ENCODE results near the gene ANO4. TPM values are rescaled to one million over a fixed set of nuclear protein-coding genes. Genes with fewer than 3 reads are reported as not detected.

The ANO4 gene
- total RNA-seq, 1 donor from 2014 or later: not detected

GRCh38 chr12:100858656-100859055 lies 64.1 kb downstream of the ANO4 start:
- H3K27me3 ChIP-seq (ENCODE audit: low read depth): no peaks in the 10 kb centered on the region
- no peak for DNase-seq
- no peaks in the 10 kb centered on the region for H3K4me1 ChIP-seq
- no peaks in the 10 kb centered on the region for H3K9me3 ChIP-seq (replicated peaks)
- H3K27ac ChIP-seq (replicated peaks): no peak overlapping the region
- H3K4me3 ChIP-seq: no peak overlapping the region
- no peaks in the 10 kb centered on the region for H3K36me3 ChIP-seq
- TF ChIP-seq CTCF (IDR thresholded peaks at IDR 0.05; ENCODE audit: borderline replicate concordance): no peak
- intact Hi-C loops (cut with micrococcal nuclease): no loop called here

DNA sequence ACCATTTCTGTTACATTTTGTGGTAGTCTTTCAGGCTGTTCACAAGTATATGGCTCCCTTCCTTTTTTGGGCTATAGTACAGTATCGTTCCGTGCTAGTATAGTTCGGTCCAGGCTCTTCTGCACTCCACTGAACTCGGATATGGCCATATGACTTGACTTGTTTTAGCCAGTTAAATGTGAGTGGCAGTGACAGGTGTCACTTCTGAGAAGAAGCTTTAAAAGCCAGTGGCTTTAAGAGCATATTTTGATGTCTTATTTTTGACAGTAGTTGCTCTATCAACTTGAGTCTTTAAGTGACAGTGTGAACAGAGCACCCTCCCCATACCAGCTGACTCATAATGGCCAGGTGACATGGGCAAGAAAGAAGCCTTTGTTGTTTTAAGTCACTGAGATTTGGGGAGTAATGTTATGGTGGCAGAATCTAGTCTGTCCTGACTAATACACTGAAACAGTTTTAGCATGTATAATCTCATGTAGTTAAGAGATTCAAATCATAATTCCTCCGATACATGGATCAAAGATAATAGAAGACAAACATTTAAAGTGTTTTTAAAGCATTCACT lies 64.6 kb downstream of the ANO4 start:
- H3K27me3 ChIP-seq (ENCODE audit: low read depth): no peaks in the 10 kb centered on the region
- H3K4me1 ChIP-seq: no peaks in the 10 kb centered on the region
- H3K36me3 ChIP-seq: no peaks in the 10 kb centered on the region
- H3K9me3 ChIP-seq (replicated peaks): no peaks in the 10 kb centered on the region
- no peak for DNase-seq
- H3K27ac ChIP-seq (replicated peaks): no peak overlapping the region
- intact Hi-C loops (cut with micrococcal nuclease): no loop called here
- no peak overlapping the region for H3K4me3 ChIP-seq
- TF ChIP-seq CTCF (IDR thresholded peaks at IDR 0.05; ENCODE audit: borderline replicate concordance): no peak

- intact Hi-C loops (cut with micrococcal nuclease): no loop called here
- Histone ChIP-seq H3K27me3 (ENCODE audit: low read depth) (no peaks in the 10 kb centered on the region), H3K4me1 (no peaks in the 10 kb centered on the region), H3K4me3 (no peak overlapping the region), H3K36me3 (no peaks in the 10 kb centered on the region), H3K27ac (replicated peaks) (no peak overlapping the region), H3K9me3 (replicated peaks) (no peaks in the 10 kb centered on the region)
- TF ChIP-seq CTCF (IDR thresholded peaks at IDR 0.05; ENCODE audit: borderline replicate concordance): no peak
- no peak for DNase-seq
Observed at GRCh38 chr12:100860611-100861010, 66.0 kb downstream of the ANO4 start.

DNA sequence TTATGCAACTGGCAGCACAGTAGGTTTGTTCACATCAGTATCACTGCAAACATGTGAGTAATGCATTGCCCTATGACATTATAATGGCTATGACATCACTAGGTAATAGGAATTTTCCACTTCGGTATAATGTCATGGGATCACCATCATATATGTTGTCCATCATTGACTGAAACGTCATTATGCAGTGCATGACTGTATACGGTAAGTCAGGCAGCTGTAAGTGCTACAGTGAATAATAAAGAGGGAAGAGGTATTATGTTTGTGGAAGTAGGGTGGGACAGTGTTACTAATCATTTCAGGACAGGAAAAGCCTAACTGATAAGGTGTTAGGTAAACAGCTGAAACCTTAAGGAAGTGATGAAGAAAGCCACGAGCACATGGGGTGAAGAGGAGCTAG lies 68.1 kb downstream of the ANO4 start:
- H3K4me3 ChIP-seq: no peak overlapping the region
- no peak for DNase-seq
- H3K27me3 ChIP-seq (ENCODE audit: low read depth): no peaks in the 10 kb centered on the region
- intact Hi-C loops (cut with micrococcal nuclease): no loop called here
- TF ChIP-seq CTCF (IDR thresholded peaks at IDR 0.05; ENCODE audit: borderline replicate concordance): no peak
- no peaks in the 10 kb centered on the region for H3K9me3 ChIP-seq (replicated peaks)
- H3K27ac ChIP-seq (replicated peaks): no peak overlapping the region
- H3K36me3 ChIP-seq: no peaks in the 10 kb centered on the region
- no peaks in the 10 kb centered on the region for H3K4me1 ChIP-seq

DNA sequence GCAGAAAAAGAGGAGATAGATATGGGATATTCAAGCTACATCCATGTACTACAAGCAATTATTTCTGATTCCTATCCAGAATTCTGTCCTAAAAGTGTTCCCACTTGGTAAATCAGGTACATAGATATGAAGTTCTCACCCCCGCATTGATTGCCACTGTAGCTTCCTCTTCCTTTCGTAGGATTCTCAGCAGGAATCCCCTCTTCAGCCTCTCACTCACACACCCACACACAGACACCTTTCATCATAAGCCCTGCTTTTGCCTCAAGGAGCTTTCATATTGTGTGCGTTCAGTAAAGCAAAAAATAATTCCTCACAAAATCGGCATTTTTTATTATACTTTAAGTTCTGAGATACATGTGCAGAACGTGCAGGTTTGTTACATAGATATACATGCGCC lies 69.8 kb downstream of the ANO4 start:
- intact Hi-C loops (cut with micrococcal nuclease): no loop called here
- Histone ChIP-seq H3K4me1 (no peaks in the 10 kb centered on the region), H3K4me3 (no peak overlapping the region), H3K36me3 (no peaks in the 10 kb centered on the region), H3K27me3 (ENCODE audit: low read depth) (no peaks in the 10 kb centered on the region), H3K9me3 (replicated peaks) (no peaks in the 10 kb centered on the region), H3K27ac (replicated peaks) (no peak overlapping the region)
- no peak for TF ChIP-seq CTCF (IDR thresholded peaks at IDR 0.05; ENCODE audit: borderline replicate concordance)
- DNase-seq: no peak
